Hematopoietic multipotent progenitor cell treated with erythropoietin and hydrocortisone succinate and interleukin-3 and kit ligand, for 4 days (in vitro differentiated cells): Measurements from ENCODE around the gene NTN4.
"Not testable (repeated sequence)": the region's sequence is repeated elsewhere in the genome, so short reads cannot be mapped to it uniquely, and the experiment has no call there.

Source experiments
- DNase-seq: peaks from one replicate; pipeline ENCODE4 v3.0.0-alpha.2; 2015

Gene NTN4

GRCh38 chr12:95616470-95616869 lies 174.1 kb downstream of the NTN4 start:
- not testable (repeated sequence) for DNase-seq

DNA sequence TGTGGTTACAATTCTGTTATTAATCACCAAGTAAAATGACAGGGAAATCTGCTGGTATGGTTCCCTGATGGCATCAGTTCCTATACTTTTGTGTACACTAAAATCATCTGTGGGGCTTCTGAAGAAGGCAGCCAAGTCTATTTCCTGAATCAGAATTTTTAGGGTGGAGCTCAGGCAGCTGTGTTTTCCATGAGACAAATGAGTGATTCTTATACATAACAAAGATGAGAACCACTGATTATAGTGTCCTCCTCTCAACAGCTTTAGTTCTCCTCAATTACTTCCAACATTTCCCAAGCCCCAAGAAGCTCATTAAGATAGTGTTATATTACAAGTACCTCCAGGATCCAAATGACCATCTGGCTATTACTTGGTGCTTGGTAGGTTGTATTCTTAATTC lies 174.8 kb downstream of the NTN4 start:
- no peak for DNase-seq

GRCh38 chr12:95614390-95614982 lies 176.1 kb downstream of the NTN4 start:
- DNase-seq = no peak

DNA sequence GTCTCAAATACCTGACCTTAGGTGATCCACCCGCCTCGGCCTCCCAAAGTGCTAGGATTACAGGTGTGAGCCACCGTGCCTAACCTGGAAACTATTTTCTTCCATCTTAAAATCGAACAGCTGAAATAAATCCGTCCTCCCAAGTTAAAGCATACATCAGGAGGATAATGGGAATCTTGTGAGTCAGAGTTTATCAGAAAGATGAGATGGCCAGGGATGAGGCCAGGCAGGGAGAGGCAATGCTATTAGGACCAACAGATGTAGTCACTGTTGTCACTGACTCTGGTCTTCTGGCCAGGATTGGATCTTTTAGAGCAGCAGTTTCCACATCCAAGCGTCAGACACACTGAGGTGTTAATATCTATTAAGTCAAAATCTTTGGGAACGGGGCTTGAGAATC lies 177.5 kb downstream of the NTN4 start:
- DNase-seq = no peak

- no peak for DNase-seq
These were observed 178.8 kb downstream of the NTN4 start for GRCh38 chr12:95611676-95612309.

- DNase-seq = no peak
These were observed 182.1 kb downstream of the NTN4 start for GRCh38 chr12:95608252-95609033.
